Hematopoietic multipotent progenitor cell treated with erythropoietin and hydrocortisone succinate and interleukin-3 and kit ligand, for 17 days (in vitro differentiated cells): ENCODE data around the gene ZNF469.

Experiments
- DNase-seq: peaks from one replicate; pipeline ENCODE4 v3.0.0-alpha.2; 2015; ENCODE audit warnings: low spot score

Gene ZNF469

GRCh38 chr16:88347656-88348376, 34.9 kb upstream of the ZNF469 start:
- DNase-seq: no peak

- DNase-seq: no peak
Observed at GRCh38 chr16:88348377-88349152, 34.2 kb upstream of the ZNF469 start.

GRCh38 chr16:88349153-88349902, 33.4 kb upstream of the ZNF469 start:
- no peak for DNase-seq

- DNase-seq: no peak
Observed at GRCh38 chr16:88349903-88350900, 32.6 kb upstream of the ZNF469 start.

- no peak for DNase-seq
Observed at GRCh38 chr16:88350922-88351321, 31.8 kb upstream of the ZNF469 start.

GRCh38 chr16:88351491-88352101, 31.2 kb upstream of the ZNF469 start:
- no peak for DNase-seq

GRCh38 chr16:88352261-88353200, 30.2 kb upstream of the ZNF469 start:
- no peak for DNase-seq

GRCh38 chr16:88353232-88353631, 29.5 kb upstream of the ZNF469 start:
- DNase-seq: no peak

- no peak for DNase-seq
Observed at GRCh38 chr16:88353691-88354090, 29.1 kb upstream of the ZNF469 start.

GRCh38 chr16:88354229-88355092, 28.3 kb upstream of the ZNF469 start:
- DNase-seq: no peak

GRCh38 chr16:88355093-88355388, 27.7 kb upstream of the ZNF469 start:
- DNase-seq: no peak

GRCh38 chr16:88355389-88356123, 27.2 kb upstream of the ZNF469 start:
- DNase-seq: no peak

- no peak for DNase-seq
Observed at GRCh38 chr16:88356124-88356726, 26.5 kb upstream of the ZNF469 start.

- DNase-seq: no peak
Observed at GRCh38 chr16:88356727-88357199, 26.0 kb upstream of the ZNF469 start.

- no peak for DNase-seq
Observed at GRCh38 chr16:88357317-88358022, 25.3 kb upstream of the ZNF469 start.

- DNase-seq: no peak
Observed at GRCh38 chr16:88358023-88358420, 24.7 kb upstream of the ZNF469 start.

- DNase-seq: no peak
Observed at GRCh38 chr16:88359008-88359407, 23.8 kb upstream of the ZNF469 start.
